GM13976 (cell line): ENCODE measurements around the gene MVB12B.

Experiments used
- DNase-seq: peaks from one replicate; pipeline ENCODE4 v3.0.0; 2012; ENCODE audit warnings: low spot score
- in situ Hi-C: fragments of 300-500 bp; cut with MboI; formaldehyde crosslinking; loops from one replicate; pipeline ENCODE4 v1.12.0; 2022; ENCODE audit warnings: low sequenced_read_pairs, mixed read lengths, inconsistent platforms; ENCODE audit not compliant: unreplicated experiment
- TF ChIP-seq, protein P1 (sequence below): IDR thresholded peaks from 2 replicates; pipeline ENCODE4 v1.5.1; 2012; ENCODE audit warnings: borderline replicate concordance, mild to moderate bottlenecking; ENCODE audit not compliant: insufficient read depth; ENCODE audit errors: extremely low read depth, missing control alignments, control extremely low read depth

The MVB12B gene

DNA sequence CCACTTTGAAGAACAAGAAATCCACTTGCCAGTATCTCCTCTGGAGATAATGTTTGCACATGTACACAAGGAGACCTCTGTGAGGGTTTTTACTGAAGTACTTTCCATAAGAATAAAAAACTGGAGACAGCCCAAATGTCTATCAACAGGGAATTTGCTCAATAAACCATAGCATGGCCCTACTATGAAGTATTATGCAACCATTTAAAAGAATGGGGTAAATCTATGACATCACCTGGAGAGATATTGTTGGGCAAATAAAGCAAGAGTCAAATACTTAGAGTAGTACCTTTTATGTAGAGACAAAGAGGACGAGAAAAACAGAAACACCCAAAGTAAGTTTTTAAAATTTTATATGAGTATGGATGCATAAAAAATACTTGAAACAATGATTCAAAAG lies 23.9 kb upstream of the MVB12B start:
- in situ Hi-C loops, result loop anchor here (25.0 kb wide), 1 partner anchor 185 kb away; no protein-coding TSS in a partner anchor
- TF ChIP-seq, protein P1, sequence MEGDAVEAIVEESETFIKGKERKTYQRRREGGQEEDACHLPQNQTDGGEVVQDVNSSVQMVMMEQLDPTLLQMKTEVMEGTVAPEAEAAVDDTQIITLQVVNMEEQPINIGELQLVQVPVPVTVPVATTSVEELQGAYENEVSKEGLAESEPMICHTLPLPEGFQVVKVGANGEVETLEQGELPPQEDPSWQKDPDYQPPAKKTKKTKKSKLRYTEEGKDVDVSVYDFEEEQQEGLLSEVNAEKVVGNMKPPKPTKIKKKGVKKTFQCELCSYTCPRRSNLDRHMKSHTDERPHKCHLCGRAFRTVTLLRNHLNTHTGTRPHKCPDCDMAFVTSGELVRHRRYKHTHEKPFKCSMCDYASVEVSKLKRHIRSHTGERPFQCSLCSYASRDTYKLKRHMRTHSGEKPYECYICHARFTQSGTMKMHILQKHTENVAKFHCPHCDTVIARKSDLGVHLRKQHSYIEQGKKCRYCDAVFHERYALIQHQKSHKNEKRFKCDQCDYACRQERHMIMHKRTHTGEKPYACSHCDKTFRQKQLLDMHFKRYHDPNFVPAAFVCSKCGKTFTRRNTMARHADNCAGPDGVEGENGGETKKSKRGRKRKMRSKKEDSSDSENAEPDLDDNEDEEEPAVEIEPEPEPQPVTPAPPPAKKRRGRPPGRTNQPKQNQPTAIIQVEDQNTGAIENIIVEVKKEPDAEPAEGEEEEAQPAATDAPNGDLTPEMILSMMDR, result no peak
- no peak for DNase-seq

DNA sequence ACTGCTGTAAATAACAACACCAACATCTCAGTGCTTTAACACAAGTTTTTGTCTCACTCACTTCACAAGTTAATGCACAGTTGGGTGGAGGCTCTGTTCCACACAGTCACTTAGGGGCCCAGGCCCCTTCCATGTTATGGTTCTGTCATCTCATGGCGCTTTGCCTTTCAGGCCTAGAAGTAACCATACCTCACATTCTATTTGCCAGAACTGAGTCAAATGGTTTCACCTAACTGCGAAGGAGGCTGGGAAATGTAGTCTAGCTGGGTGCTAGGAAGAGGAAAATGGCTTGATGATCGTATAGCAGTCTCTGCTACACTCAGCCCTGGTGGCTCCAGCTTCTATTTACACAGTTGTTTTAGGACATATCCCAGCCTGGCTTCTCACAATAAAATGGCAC lies 23.1 kb upstream of the MVB12B start:
- TF ChIP-seq, protein P1, result no peak
- in situ Hi-C loops, result loop anchor here (25.0 kb wide), 1 partner anchor 184 kb away; no protein-coding TSS in a partner anchor
- DNase-seq, result no peak

DNA sequence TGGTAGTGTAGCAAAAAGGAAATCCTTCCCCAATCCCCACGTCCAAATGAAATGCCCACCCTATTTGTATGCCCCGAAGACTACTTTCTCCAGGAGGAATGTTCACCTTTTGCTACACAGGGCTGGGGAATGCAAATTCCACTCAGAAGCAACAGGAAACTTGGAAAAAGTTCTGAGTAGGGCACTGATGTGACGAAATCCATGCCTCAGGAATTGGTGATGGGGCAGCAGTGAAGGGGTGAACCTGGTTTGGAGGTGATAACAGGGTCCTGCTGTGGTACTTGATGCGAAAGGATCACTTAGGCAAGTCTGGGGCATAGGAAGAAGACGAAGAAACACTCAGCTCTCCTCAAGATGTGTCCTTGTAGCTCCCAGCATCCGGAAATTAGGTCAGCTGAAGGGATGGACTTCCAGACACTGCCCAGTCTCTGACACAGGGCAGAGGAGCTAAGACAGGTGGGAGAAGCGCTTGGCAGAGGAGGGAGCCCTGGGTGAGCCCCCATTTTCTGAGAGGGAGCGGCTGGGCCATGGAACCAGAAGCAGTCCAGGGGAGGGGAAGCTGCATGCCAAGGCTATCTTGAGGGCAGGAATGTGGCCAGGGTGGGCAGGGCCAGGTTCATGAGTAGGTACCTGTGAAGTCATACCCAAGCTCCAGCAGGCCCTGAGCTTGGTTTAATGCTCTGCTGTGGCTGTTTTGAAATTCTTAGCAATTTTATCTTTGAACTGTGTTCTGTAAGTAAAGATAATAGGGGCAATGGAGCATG lies 22.2 kb upstream of the MVB12B start:
- in situ Hi-C loops, result loop anchor here (25.0 kb wide), 1 partner anchor 183 kb away; no protein-coding TSS in a partner anchor
- DNase-seq, result no peak
- TF ChIP-seq, protein P1, result no peak

DNA sequence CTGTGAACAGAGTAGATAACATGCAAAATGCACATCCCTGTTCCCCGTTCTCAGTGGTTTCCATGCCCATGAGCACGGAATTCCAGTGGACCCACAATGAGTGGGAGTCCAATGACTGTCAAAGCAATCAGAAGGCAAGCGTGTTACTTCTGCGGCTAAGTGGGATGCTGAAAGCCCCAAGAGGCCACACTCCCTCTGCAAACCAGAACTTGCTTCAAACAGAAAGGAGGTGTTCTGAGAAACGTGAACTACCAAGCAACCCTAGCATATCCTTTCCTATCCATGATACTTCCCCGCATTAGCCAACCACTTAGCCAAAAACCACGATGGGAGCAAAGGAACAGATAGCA lies 21.7 kb upstream of the MVB12B start:
- in situ Hi-C loops, result loop anchor here (25.0 kb wide), 1 partner anchor 182 kb away; no protein-coding TSS in a partner anchor
- TF ChIP-seq, protein P1, result no peak
- no peak for DNase-seq

DNA sequence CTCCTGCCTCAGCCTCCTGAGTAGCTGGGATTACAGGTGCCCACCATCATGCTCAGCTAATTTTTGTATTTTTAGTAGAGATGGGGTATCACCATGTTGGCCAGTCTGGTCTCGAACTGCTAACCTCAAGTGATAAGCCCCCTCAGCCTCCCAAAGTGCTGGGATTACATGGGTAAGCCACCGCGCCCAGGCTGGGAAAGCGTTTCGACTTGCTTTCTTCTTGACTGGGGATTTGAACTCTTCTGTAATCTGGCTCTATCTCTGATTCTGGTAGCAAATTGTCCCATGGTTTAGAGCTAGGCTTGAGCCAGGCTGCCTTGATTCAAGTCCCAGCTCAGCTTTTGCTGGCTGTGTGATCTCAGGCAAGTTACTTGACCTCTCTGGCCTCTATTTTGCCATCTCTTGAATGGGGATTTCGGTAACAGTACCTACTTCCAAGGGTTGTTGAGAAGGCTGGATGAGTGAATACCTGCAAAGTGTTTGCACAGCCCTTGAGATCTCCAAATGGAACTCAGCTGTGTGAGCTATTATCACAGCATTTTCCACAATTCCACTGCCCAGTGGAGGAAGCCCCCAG lies 20.5 kb upstream of the MVB12B start:
- in situ Hi-C loops, result loop anchor here (25.0 kb wide), 1 partner anchor 181 kb away; no protein-coding TSS in a partner anchor
- TF ChIP-seq, protein P1, result no peak
- DNase-seq, result no peak

DNA sequence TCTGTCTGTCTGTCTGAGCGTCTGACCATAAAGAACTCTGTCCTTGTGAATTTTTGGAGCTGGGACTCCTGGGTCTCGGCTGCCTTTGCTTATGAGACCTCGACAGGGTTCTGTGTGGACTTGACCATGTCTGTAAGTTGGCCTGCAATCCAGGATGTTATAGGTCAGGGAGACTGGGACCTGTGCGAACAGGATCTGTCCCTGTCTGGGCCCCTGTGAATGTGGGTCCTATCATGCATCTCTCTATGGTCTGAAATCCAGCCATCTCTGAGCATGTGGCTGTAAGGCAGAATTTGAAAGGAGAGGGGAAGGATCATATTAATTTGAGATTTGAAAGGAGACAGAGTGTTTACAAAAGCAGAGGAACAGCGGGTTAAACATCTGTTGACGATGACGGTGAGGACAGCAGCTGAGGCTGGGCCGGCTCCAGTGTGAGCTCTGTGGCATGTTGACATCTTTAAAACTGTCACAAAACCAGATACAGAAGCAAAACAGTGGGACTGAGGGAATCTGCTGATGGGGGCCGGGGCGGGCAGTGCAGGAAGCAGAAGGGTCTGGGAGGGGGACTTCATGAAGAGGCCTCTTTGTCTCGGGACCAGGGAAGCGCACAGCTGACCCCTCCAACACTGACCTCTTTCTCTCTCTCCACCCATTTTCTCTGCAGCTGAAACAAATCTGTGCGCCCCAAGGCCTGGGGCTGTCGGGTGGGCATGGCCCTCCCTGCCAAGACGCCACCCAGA lies 19.1 kb upstream of the MVB12B start:
- DNase-seq, result no peak
- TF ChIP-seq, protein P1, result no peak
- in situ Hi-C loops, result loop anchor here (25.0 kb wide), 1 partner anchor 180 kb away; no protein-coding TSS in a partner anchor
